Gastrocnemius medialis (tissue), 4 donors: ENCODE measurements around the gene RHOF. TPM values are rescaled to one million over a fixed set of nuclear protein-coding genes. Genes with fewer than 3 reads are reported as not detected.

ENCODE experiments used
- ATAC-seq, 2 donors: fragments of 150-250 bp; one replicate each; pipeline ENCODE4 v1.9.1; 2016
- DNase-seq, 2 donors: peaks; one replicate each; pipeline ENCODE4 v3.0.0-alpha.2; 2019
- H3K27ac ChIP-seq, 4 donors: fragments of 200-600 bp; sonication (generic); 1 replicate in 1 of 4; 2 replicates in 3 of 4; pipeline ENCODE4 v1.5.1; 2016 to 2018; ENCODE audit warnings: mild to moderate bottlenecking in 2 of 4, moderate library complexity in 1 of 4
- H3K27me3 ChIP-seq, 3 donors: fragments of 200-600 bp; sonication (generic) in 2 of 3; 1 replicate in 1 of 3; 2 replicates in 2 of 3; pipeline versions ENCODE4 v1.5.1 to v1.6.0; 2016 to 2019; ENCODE audit warnings: mild to moderate bottlenecking in 1 of 3, moderate library complexity in 1 of 3
- H3K36me3 ChIP-seq, 2 donors: fragments of 200-600 bp; sonication (generic) in 1 of 2; one replicate each; pipeline ENCODE4 v1.5.1; 2017 to 2018
- H3K4me1 ChIP-seq, 2 donors: fragments of 200-600 bp; sonication (generic) in 1 of 2; one replicate each; pipeline ENCODE4 v1.5.1; 2016 to 2017; ENCODE audit warnings: mild to moderate bottlenecking in 2 of 2
- H3K4me3 ChIP-seq, 4 donors: fragments of 200-600 bp; sonication (generic) in 3 of 4; 1 replicate in 1 of 4; 2 replicates in 3 of 4; pipeline ENCODE4 v1.5.1; 2016 to 2019; ENCODE audit warnings: mild to moderate bottlenecking in 2 of 4
- H3K9me3 ChIP-seq, 3 donors: fragments of 200-600 bp; sonication (generic) in 2 of 3; 1 replicate in 1 of 3; 2 replicates in 2 of 3; pipeline ENCODE4 v1.5.1; 2016 to 2019
- POLR2A ChIP-seq, 2 donors: fragments of 450-650 bp; IDR thresholded peaks; one replicate each; pipeline ENCODE4 v1.6.1; 2017; ENCODE audit warnings: antibody characterized with exemption in 2 of 2, mild to moderate bottlenecking in 2 of 2, moderate library complexity in 2 of 2
- in situ Hi-C, 4 donors: fragments of 200-750 bp; cut with MboI; loops; one replicate each; pipeline versions ENCODE4 v1.15.0 to v1.8.0; 2017; ENCODE audit warnings: low sequenced_read_pairs in 4 of 4
- intact Hi-C: fragments of 100-400 bp; cut with DNase I; formaldehyde crosslinking; loops from one replicate; pipeline ENCODE4 v1.15.1; 2023; ENCODE audit warnings: low total_unique reads
- total RNA-seq, 4 donors: library from RNA; depleted of rRNA; stranded (reverse); fragments of >200 nt; gene quantifications; one replicate each; pipeline versions ENCODE4 v1.1.0 to v1.2.3, GENCODE V29; 2016
- TF ChIP-seq, protein P1 (sequence below), 5 experiments: fragments of 450-650 bp in 3 of 5; fragments of 200-600 bp in 2 of 5; sonication (generic) in 2 of 5; IDR thresholded peaks in 4 of 5; conservative IDR thresholded peaks in 1 of 5; 1 replicate in 4 of 5; 2 replicates in 1 of 5; pipeline ENCODE4 v1.5.1; 2016 to 2019; ENCODE audit warnings: antibody characterized with exemption in 5 of 5, mild to moderate bottlenecking in 3 of 5, moderate library complexity in 3 of 5

RHOF gene
- total RNA-seq, 4 donors from 2014 or later: 2.9 to 6.8 (median 4.1) TPM

DNA sequence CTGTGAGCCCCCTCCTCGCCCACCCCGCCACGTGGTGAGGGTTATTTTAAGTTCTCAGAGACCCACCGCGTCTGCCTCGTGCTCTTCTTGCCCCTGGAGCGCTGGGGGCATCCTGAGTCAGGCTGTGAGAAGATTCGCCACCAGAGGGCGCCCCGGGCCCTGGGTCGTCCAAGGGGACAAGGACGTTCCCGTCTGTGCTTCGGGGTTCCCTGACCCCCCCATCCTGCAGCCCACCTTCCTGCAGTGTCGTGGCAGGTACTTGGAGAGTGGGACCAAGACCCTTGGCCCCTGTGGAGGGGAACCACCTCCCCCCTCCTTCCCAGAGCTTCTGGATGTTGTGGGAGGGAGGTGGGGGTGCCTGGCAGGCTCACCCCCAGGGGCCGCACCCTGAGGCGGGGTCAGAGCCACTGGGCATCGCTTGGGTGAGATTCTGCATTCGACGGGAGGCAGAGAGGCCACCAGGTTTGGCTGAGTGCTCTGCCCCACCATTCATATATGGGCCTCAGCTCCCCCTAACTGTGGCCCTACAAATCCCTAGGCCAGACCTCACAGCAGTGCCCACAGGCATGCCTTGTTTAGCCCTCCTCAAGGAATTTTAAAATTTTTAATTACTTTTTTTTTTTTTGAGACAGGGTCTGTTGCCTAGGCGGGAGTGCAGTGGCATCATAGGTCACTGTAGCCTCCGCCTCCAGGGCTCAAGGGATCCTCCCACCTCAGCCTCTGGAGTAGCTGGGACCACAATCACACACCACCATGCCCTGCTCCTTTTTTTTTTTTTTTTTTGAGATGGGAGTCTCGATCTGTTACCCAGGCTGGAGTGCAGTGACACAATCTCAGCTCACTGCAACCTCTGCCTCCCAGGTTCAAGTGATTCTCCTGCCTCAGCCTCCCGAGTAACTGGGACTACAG, 17.0 kb downstream of the RHOF start:
- in situ Hi-C loops: no loop called here
- DNase-seq (peak in 1 of 2 donors; percentile 69), ATAC-seq (peak in 1 of 2 donors; percentile 25)
- Histone ChIP-seq H3K4me1 (peaks cover 11 to 21% of the 10 kb centered on the region in 2 donors), H3K36me3 (no peaks in the 10 kb centered on the region), H3K27me3 (no peaks in the 10 kb centered on the region), H3K9me3 (no peaks in the 10 kb centered on the region), H3K4me3 (no peak overlapping the region), H3K27ac (no peak overlapping the region)
- intact Hi-C loops: loop anchor here (1.0 to 2.0 kb wide), 2 partner anchors 18 to 36 kb away; no protein-coding TSS in a partner anchor
- TF ChIP-seq, protein P1, sequence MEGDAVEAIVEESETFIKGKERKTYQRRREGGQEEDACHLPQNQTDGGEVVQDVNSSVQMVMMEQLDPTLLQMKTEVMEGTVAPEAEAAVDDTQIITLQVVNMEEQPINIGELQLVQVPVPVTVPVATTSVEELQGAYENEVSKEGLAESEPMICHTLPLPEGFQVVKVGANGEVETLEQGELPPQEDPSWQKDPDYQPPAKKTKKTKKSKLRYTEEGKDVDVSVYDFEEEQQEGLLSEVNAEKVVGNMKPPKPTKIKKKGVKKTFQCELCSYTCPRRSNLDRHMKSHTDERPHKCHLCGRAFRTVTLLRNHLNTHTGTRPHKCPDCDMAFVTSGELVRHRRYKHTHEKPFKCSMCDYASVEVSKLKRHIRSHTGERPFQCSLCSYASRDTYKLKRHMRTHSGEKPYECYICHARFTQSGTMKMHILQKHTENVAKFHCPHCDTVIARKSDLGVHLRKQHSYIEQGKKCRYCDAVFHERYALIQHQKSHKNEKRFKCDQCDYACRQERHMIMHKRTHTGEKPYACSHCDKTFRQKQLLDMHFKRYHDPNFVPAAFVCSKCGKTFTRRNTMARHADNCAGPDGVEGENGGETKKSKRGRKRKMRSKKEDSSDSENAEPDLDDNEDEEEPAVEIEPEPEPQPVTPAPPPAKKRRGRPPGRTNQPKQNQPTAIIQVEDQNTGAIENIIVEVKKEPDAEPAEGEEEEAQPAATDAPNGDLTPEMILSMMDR (IDR thresholded peaks at IDR 0.05 in 4 of 5, conservative IDR thresholded peaks at IDR 0.05 in 1 of 5): peak; percentile 68 to 91 (median 88)
- TF ChIP-seq POLR2A (IDR thresholded peaks at IDR 0.05): no peak

DNA sequence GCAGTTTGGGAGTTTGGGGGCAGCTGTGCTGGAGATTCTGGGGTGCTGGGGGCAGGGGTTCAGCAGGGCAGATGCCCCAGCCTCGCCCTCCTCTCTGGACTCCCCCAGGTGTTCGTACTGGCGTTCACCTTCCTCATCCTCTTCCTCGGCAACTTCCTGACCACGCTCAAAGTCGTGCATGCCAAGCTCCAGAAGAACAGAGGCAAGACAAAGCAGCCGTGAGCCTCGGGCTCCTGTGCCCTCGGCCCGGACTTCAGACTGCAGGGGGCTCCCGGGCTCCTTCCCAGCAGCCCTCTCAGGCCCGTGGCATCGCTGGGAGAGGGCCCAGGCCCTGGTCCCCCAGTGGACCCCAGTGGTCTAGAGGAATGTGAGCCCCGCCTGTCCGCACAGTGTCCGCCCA, 18.0 kb downstream of the RHOF start:
- DNase-seq (no peak), ATAC-seq (no peak)
- TF ChIP-seq POLR2A (IDR thresholded peaks at IDR 0.05): no peak
- TF ChIP-seq, protein P1 (IDR thresholded peaks at IDR 0.05 in 4 of 5, conservative IDR thresholded peaks at IDR 0.05 in 1 of 5): no peak
- Histone ChIP-seq H3K4me3 (no peak overlapping the region), H3K9me3 (no peaks in the 10 kb centered on the region), H3K27me3 (no peaks in the 10 kb centered on the region), H3K36me3 (no peaks in the 10 kb centered on the region), H3K27ac (no peak overlapping the region), H3K4me1 (peaks cover 11 to 19% of the 10 kb centered on the region in 2 donors)
- intact Hi-C loops: no loop called here
- in situ Hi-C loops: no loop called here

DNA sequence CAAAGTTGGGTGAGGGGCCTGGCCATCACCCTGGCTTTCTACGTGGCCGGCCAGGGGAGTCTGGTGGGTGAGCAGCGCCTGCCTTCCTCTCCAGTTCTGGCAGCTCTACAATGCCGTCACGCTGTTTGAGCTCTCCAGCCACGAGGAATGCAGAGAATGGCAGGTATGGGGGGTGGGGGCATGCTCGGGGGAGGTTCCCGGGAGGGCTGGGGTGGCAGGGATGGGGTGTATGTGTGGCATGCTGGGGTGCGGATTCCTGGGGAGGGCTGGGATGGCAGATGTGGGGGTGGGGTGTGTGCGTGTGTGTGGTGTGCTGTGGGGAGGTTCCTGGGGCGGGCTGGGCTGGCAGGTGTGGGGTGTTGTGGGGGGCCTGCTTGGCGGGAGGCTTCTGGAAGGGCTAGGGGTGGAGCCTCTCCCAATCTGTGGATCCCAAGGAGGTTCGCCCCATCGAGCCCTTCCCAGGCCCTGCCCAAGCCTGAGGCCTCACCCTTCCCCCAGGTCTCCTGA, 18.5 kb downstream of the RHOF start:
- in situ Hi-C loops: no loop called here
- H3K4me1 ChIP-seq: peaks cover 11 to 21% of the 10 kb centered on the region in 2 donors
- H3K27ac ChIP-seq: no peak overlapping the region

DNA sequence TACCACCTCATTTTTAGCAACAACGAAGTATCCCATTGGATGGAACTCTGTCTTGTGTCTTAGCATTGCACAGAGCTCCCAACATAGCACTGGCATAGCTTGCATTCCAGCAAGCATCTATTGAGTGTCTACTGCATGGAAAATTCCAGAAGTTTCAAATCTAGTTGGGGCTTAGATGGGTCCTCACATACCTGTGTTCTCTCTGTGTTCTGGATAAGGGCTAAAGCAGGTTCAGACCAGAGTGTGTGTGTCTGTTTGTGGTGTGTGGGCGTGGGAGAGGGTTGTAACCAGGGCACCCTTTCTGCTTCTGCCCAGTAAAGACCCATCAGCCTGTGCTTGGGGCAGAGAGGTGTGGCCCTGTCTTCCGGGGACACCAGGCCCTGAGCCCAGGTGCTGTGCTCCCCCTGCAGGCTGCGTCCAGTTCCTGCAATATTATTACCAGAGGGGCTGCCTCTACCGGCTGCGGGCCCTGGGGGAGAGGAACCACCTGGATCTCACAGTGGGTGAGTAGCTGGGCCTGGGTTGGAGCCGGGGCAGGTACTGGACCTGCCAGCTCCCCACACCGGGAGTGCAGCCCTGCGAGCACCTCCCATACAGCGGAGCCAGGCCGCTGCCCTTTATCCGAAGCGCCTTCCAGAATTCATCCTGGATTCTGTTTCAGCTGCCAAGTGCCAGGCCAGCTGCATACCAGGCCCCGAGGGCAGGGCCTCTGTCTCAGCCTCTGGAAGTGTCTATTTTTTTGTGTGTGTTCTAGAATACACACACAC, 20.3 kb downstream of the RHOF start:
- peak overlapping the region; percentile 43 to 75 (median 49) for H3K27ac ChIP-seq

More for the DNA sequence above, 18.5 kb downstream of the RHOF start:
- no peak overlapping the region for H3K4me3 ChIP-seq
- no peak for TF ChIP-seq POLR2A (IDR thresholded peaks at IDR 0.05)
- DNase-seq (no peak), ATAC-seq (no peak)
- no peaks in the 10 kb centered on the region for H3K36me3 ChIP-seq
- no peaks in the 10 kb centered on the region for H3K9me3 ChIP-seq
- intact Hi-C loops: no loop called here
- H3K27me3 ChIP-seq: no peaks in the 10 kb centered on the region

More for the DNA sequence above, 20.3 kb downstream of the RHOF start:
- no peaks in the 10 kb centered on the region for H3K36me3 ChIP-seq
- H3K27me3 ChIP-seq: no peaks in the 10 kb centered on the region
- H3K9me3 ChIP-seq: no peaks in the 10 kb centered on the region
- ATAC-seq (peak; percentile 72 to 86), DNase-seq (peak; percentile 50 to 69)
- H3K4me3 ChIP-seq: peak overlapping the region in 2 of 4 donors; percentile 17 to 29
- in situ Hi-C loops: no loop called here
- peaks cover 11 to 23% of the 10 kb centered on the region in 2 donors for H3K4me1 ChIP-seq
- intact Hi-C loops: loop anchor here (1.0 kb wide), 1 partner anchor 76 kb away; no protein-coding TSS in a partner anchor
- TF ChIP-seq, protein P1 (IDR thresholded peaks at IDR 0.05 in 4 of 5, conservative IDR thresholded peaks at IDR 0.05 in 1 of 5): peak; percentile 89 to 97 (median 96)
- TF ChIP-seq POLR2A (IDR thresholded peaks at IDR 0.05): no peak
